GM19397 (cell line): ENCODE results near the gene KIRREL1.

Experiments used
- ATAC-seq: cut with Tn5 transposase; IDR thresholded peaks from one replicate; pipeline ENCODE4 v1.9.1; 2021; ENCODE audit warnings: mild to moderate bottlenecking, moderate library complexity; ENCODE audit not compliant: unreplicated experiment

Gene KIRREL1

GRCh38 chr1:158005224-158005623 lies 11.8 kb downstream of the KIRREL1 start:
- ATAC-seq = no peak

- ATAC-seq = no peak
Measured at GRCh38 chr1:158007180-158007579, 13.7 kb downstream of the KIRREL1 start.

- ATAC-seq = no peak
Measured at GRCh38 chr1:158007667-158008386, 14.4 kb downstream of the KIRREL1 start.

- no peak for ATAC-seq
Measured at GRCh38 chr1:158008630-158009029, 15.2 kb downstream of the KIRREL1 start.

- ATAC-seq = no peak
Measured at GRCh38 chr1:158011714-158012113, 18.3 kb downstream of the KIRREL1 start.

- no peak for ATAC-seq
Measured at GRCh38 chr1:158013840-158014730, 20.6 kb downstream of the KIRREL1 start.

- no peak for ATAC-seq
Measured at GRCh38 chr1:158014731-158015320, 21.4 kb downstream of the KIRREL1 start.

GRCh38 chr1:158016651-158017335 lies 23.3 kb downstream of the KIRREL1 start:
- no peak for ATAC-seq

GRCh38 chr1:158017800-158018595 lies 24.6 kb downstream of the KIRREL1 start:
- no peak for ATAC-seq

GRCh38 chr1:158019171-158019868 lies 25.9 kb downstream of the KIRREL1 start:
- ATAC-seq = no peak

- no peak for ATAC-seq
Measured at GRCh38 chr1:158020259-158020885, 26.9 kb downstream of the KIRREL1 start.

- no peak for ATAC-seq
Measured at GRCh38 chr1:158020886-158021620, 27.6 kb downstream of the KIRREL1 start.

GRCh38 chr1:158021721-158022120 lies 28.3 kb downstream of the KIRREL1 start:
- ATAC-seq = no peak

GRCh38 chr1:158022554-158023312 lies 29.3 kb downstream of the KIRREL1 start:
- ATAC-seq = no peak

- no peak for ATAC-seq
Measured at GRCh38 chr1:158024737-158025136, 31.3 kb downstream of the KIRREL1 start.

GRCh38 chr1:158025576-158026230 lies 32.3 kb downstream of the KIRREL1 start:
- ATAC-seq = no peak

- no peak for ATAC-seq
Measured at GRCh38 chr1:158026651-158027050, 33.2 kb downstream of the KIRREL1 start.
